HEK293 (cell line): ENCODE results near the gene HMCN1.

Experiments used
- CTCF ChIA-PET: fragments of 350-600 bp; formaldehyde crosslinking; extraction: SDS; loops from one replicate; lab custom pipeline; 2021; ENCODE audit warnings: antibody characterized with exemption; lab: Yijun Ruan, JAX
- POLR2A ChIA-PET: fragments of 300-600 bp; formaldehyde crosslinking; extraction: SDS; loops from one replicate; lab custom pipeline; 2020; ENCODE audit warnings: antibody characterized with exemption, inconsistent platforms; lab: Yijun Ruan, JAX
- H3K27ac ChIP-seq: fragments of 200-500 bp; sonication (Bioruptor generic); 2 replicates; pipeline ENCODE4 v1.5.1; 2014; ENCODE audit warnings: low read depth, low read length, control low read depth, inconsistent platforms; ENCODE audit errors: extremely low read depth
- H3K36me3 ChIP-seq, 2 experiments: fragments of 200-500 bp in 1 of 2; sonication (Bioruptor generic) in 1 of 2; 1 replicate in 1 of 2; 2 replicates in 1 of 2; pipeline ENCODE4 v1.5.1; 2014 to 2017; ENCODE audit warnings: inconsistent platforms in 2 of 2, low read length in 2 of 2; ENCODE audit not compliant: control insufficient read depth in 2 of 2, insufficient read depth in 1 of 2
- H3K4me1 ChIP-seq: fragments of 200-500 bp; sonication (Bioruptor generic); 2 replicates; pipeline ENCODE4 v1.5.1; 2014; ENCODE audit warnings: mild to moderate bottlenecking, low read length, inconsistent platforms; ENCODE audit not compliant: control insufficient read depth, insufficient read depth
- H3K4me3 ChIP-seq: 2 replicates; pipeline ENCODE4 v1.5.1; 2011; ENCODE audit warnings: low read depth, mild to moderate bottlenecking, control low read depth, low read length, moderate library complexity
- H3K9me3 ChIP-seq: fragments of 200-500 bp; sonication (Bioruptor generic); 2 replicates; pipeline ENCODE4 v1.5.1; 2014; ENCODE audit warnings: low read depth, low read length, inconsistent platforms; ENCODE audit not compliant: control insufficient read depth, insufficient read depth
- GLI2 ChIP-seq: fragments of 450-650 bp; formaldehyde crosslinking; IDR thresholded peaks from 2 replicates; pipeline ENCODE4; 2017; ENCODE audit warnings: missing biosample characterization, missing genetic modification characterization, low read depth, borderline replicate concordance
- IKZF3 ChIP-seq: fragments of 450-650 bp; IDR thresholded peaks from 2 replicates; pipeline ENCODE4 v1.5.0; 2018; ENCODE audit warnings: missing biosample characterization, mild to moderate bottlenecking, missing genetic modification characterization, moderate library complexity
- KLF1 ChIP-seq: fragments of 450-650 bp; formaldehyde crosslinking; IDR thresholded peaks from 2 replicates; pipeline ENCODE4 v1.5.1; 2016; ENCODE audit warnings: missing biosample characterization, missing genetic modification characterization
- KLF16 ChIP-seq: fragments of 450-650 bp; formaldehyde crosslinking; IDR thresholded peaks from 2 replicates; pipeline ENCODE4 v1.5.1; 2017; ENCODE audit warnings: missing biosample characterization, missing genetic modification characterization
- PRDM2 ChIP-seq: fragments of 450-650 bp; formaldehyde crosslinking; IDR thresholded peaks from 2 replicates; pipeline ENCODE4 v1.5.1; 2016; ENCODE audit warnings: missing biosample characterization, missing genetic modification characterization, borderline replicate concordance
- SP7 ChIP-seq: fragments of 450-650 bp; formaldehyde crosslinking; IDR thresholded peaks from 2 replicates; pipeline ENCODE4 v1.5.1; 2016; ENCODE audit warnings: missing biosample characterization, missing genetic modification characterization
- WT1 ChIP-seq: fragments of 450-650 bp; formaldehyde crosslinking; IDR thresholded peaks from 2 replicates; pipeline ENCODE4 v1.5.1; 2016; ENCODE audit warnings: missing biosample characterization, missing genetic modification characterization
- ZBTB10 ChIP-seq: fragments of 450-650 bp; formaldehyde crosslinking; IDR thresholded peaks from 2 replicates; pipeline ENCODE4 v1.5.1; 2016; ENCODE audit warnings: missing biosample characterization, missing genetic modification characterization
- ZBTB17 ChIP-seq: fragments of 450-650 bp; formaldehyde crosslinking; IDR thresholded peaks from 2 replicates; pipeline ENCODE4 v1.5.1; 2016; ENCODE audit warnings: missing biosample characterization, missing genetic modification characterization
- ZBTB20 ChIP-seq: fragments of 450-650 bp; formaldehyde crosslinking; IDR thresholded peaks from 2 replicates; pipeline ENCODE4 v1.5.1; 2016; ENCODE audit warnings: missing biosample characterization, missing genetic modification characterization
- ZBTB44 ChIP-seq: fragments of 450-650 bp; IDR thresholded peaks from 2 replicates; pipeline ENCODE4 v1.5.1; 2018; ENCODE audit warnings: missing biosample characterization, mild to moderate bottlenecking, missing genetic modification characterization
- ZFP3 ChIP-seq: fragments of 450-650 bp; formaldehyde crosslinking; IDR thresholded peaks from 2 replicates; pipeline ENCODE4 v1.5.1; 2016; ENCODE audit warnings: low read depth, missing biosample characterization, missing genetic modification characterization
- ZNF10 ChIP-seq: fragments of 450-650 bp; formaldehyde crosslinking; IDR thresholded peaks from 2 replicates; pipeline ENCODE4 v1.5.1; 2017; ENCODE audit warnings: missing biosample characterization, missing genetic modification characterization
- ZNF140 ChIP-seq: fragments of 450-650 bp; formaldehyde crosslinking; IDR thresholded peaks from 2 replicates; pipeline ENCODE4 v1.5.1; 2016; ENCODE audit warnings: missing biosample characterization, missing genetic modification characterization
- ZNF169 ChIP-seq: fragments of 450-650 bp; formaldehyde crosslinking; IDR thresholded peaks from 2 replicates; pipeline ENCODE4 v1.5.1; 2016; ENCODE audit warnings: missing biosample characterization, missing genetic modification characterization
- ZNF19 ChIP-seq: fragments of 450-650 bp; formaldehyde crosslinking; IDR thresholded peaks from 2 replicates; pipeline ENCODE4; 2016; ENCODE audit warnings: missing biosample characterization, missing genetic modification characterization, low read depth
- ZNF223 ChIP-seq: fragments of 450-650 bp; formaldehyde crosslinking; IDR thresholded peaks from 2 replicates; pipeline ENCODE4 v1.5.1; 2016; ENCODE audit warnings: missing biosample characterization, missing genetic modification characterization
- ZNF341 ChIP-seq: fragments of 450-650 bp; formaldehyde crosslinking; IDR thresholded peaks from 2 replicates; pipeline ENCODE4; 2016; ENCODE audit warnings: low read depth, missing biosample characterization, missing genetic modification characterization
- ZNF529 ChIP-seq: fragments of 450-650 bp; formaldehyde crosslinking; IDR thresholded peaks from 2 replicates; pipeline ENCODE4 v1.5.1; 2017; ENCODE audit warnings: missing genetic modification characterization, missing biosample characterization; ENCODE audit not compliant: insufficient replicate concordance
- ZNF548 ChIP-seq: fragments of 450-650 bp; formaldehyde crosslinking; IDR thresholded peaks from 2 replicates; pipeline ENCODE4 v1.5.1; 2016; ENCODE audit warnings: missing biosample characterization, missing genetic modification characterization
- ZNF626 ChIP-seq: fragments of 450-650 bp; sonication (Bioruptor Pico); formaldehyde crosslinking; IDR thresholded peaks from 2 replicates; pipeline ENCODE4 v1.5.1; 2018; ENCODE audit warnings: missing biosample characterization, missing genetic modification characterization, inconsistent platforms
- ZNF747 ChIP-seq: fragments of 450-650 bp; formaldehyde crosslinking; IDR thresholded peaks from 2 replicates; pipeline ENCODE4 v1.5.1; 2016; ENCODE audit warnings: missing biosample characterization, missing genetic modification characterization
- ZNF768 ChIP-seq: fragments of 450-650 bp; formaldehyde crosslinking; IDR thresholded peaks from 2 replicates; pipeline ENCODE4 v1.5.1; 2018; ENCODE audit warnings: missing biosample characterization, mild to moderate bottlenecking, missing genetic modification characterization
- ZNF776 ChIP-seq: fragments of 450-650 bp; formaldehyde crosslinking; IDR thresholded peaks from 2 replicates; pipeline ENCODE4 v1.5.0; 2017; ENCODE audit warnings: missing biosample characterization, missing genetic modification characterization, borderline replicate concordance
- ZSCAN30 ChIP-seq: fragments of 450-650 bp; IDR thresholded peaks from 2 replicates; pipeline ENCODE4 v1.5.1; 2018; ENCODE audit warnings: missing biosample characterization, mild to moderate bottlenecking, missing genetic modification characterization, moderate library complexity
- ZXDB ChIP-seq: fragments of 450-650 bp; formaldehyde crosslinking; IDR thresholded peaks from 2 replicates; pipeline ENCODE4 v1.5.1; 2016; ENCODE audit warnings: missing biosample characterization, missing genetic modification characterization

Gene HMCN1

GRCh38 chr1:185987611-185988321 lies 253.6 kb downstream of the HMCN1 start:
- POLR2A ChIA-PET = no interaction called here
- Histone ChIP-seq H3K36me3 (no peaks in the 10 kb centered on the region), H3K4me3 (no peak overlapping the region), H3K4me1 (no peaks in the 10 kb centered on the region), H3K27ac (no peak overlapping the region), H3K9me3 (no peaks in the 10 kb centered on the region)
- CTCF ChIA-PET = interaction anchor here (1.3 kb wide), 1 partner anchor 254 kb away, joined by 5 read pairs; no protein-coding TSS in a partner anchor
- TF ChIP-seq PRDM2 (tag by site-specific recombination) (no peak), ZNF140 (no peak), ZNF223 (no peak), ZSCAN30 (tag by site-specific recombination) (no peak), ZNF19 (no peak), ZBTB44 (tag by site-specific recombination) (no peak), KLF16 (tag by site-specific recombination) (no peak), ZNF341 (no peak), ZBTB20 (tag by site-specific recombination) (no peak), SP7 (tag by site-specific recombination) (no peak), ZBTB17 (tag by site-specific recombination) (no peak), ZNF169 (tag by site-specific recombination) (no peak), ZFP3 (tag by site-specific recombination) (no peak), KLF1 (tag by site-specific recombination) (no peak), ZNF548 (tag by site-specific recombination) (no peak), ZNF768 (tag by site-specific recombination) (no peak), WT1 (tag by site-specific recombination) (no peak), ZNF776 (no peak), ZNF10 (tag by site-specific recombination) (no peak)

GRCh38 chr1:185990565-185990964 lies 256.4 kb downstream of the HMCN1 start:
- CTCF ChIA-PET = no interaction called here
- Histone ChIP-seq H3K27ac (no peak overlapping the region), H3K4me1 (no peaks in the 10 kb centered on the region), H3K36me3 (no peaks in the 10 kb centered on the region), H3K9me3 (no peaks in the 10 kb centered on the region), H3K4me3 (no peak overlapping the region)
- POLR2A ChIA-PET = no interaction called here
- no peak for TF ChIP-seq ZNF529
- TF ChIP-seq ZNF747 (tag by site-specific recombination) = no peak
- TF ChIP-seq ZBTB10 (tag by site-specific recombination) = no peak
- TF ChIP-seq ZXDB (tag by site-specific recombination) = no peak
- no peak for TF ChIP-seq GLI2
- TF ChIP-seq ZNF626 (tag by site-specific recombination) = no peak
- TF ChIP-seq IKZF3 (tag by site-specific recombination) = no peak
